OCI-LY7 (cell line): Measurements from ENCODE around the gene FAM234B. TPM values are rescaled to one million over a fixed set of nuclear protein-coding genes. Genes with fewer than 3 reads are reported as not detected.
A peak's percentile ranks its signal among the peaks of the same experiment; 100 is the strongest.
"Not testable (repeated sequence)": the region's sequence is repeated elsewhere in the genome, so short reads cannot be mapped to it uniquely, and the experiment has no call there.

Experiments
- BruUV-seq: library from RNA; stranded (reverse); fragments of 400-500 nt; replicated peaks from 2 replicates; lab custom pipeline; 2021; lab: Mats Ljungman, UMichigan
- CTCF ChIA-PET: fragments of 300-600 bp; sonication (Branson Sonifier 250); formaldehyde crosslinking; loops from one replicate; lab custom pipeline; 2022; ENCODE audit warnings: antibody characterized with exemption; ENCODE audit not compliant: unreplicated experiment; lab: Charles Lee
- POLR2A ChIA-PET: fragments of 300-600 bp; sonication (Branson Sonifier 250); formaldehyde crosslinking; loops from one replicate; lab custom pipeline; 2022; ENCODE audit warnings: antibody characterized with exemption; lab: Charles Lee
- DNase-seq: peaks from one replicate; pipeline ENCODE4 v3.0.0-alpha.2; 2015; ENCODE audit warnings: low spot score
- H2AFZ ChIP-seq: fragments of 200-600 bp; sonication (generic), shearing (Covaris generic); 2 replicates; pipeline ENCODE4 v1.6.1; 2014; ENCODE audit warnings: mild to moderate bottlenecking, antibody characterized with exemption, low read length, moderate library complexity
- H3K27ac ChIP-seq: fragments of 200-600 bp; sonication (generic); 2 replicates; pipeline ENCODE4 v1.5.1; 2014; ENCODE audit warnings: mixed run types, low read depth, mild to moderate bottlenecking, moderate library complexity, low read length, inconsistent platforms; ENCODE audit not compliant: poor library complexity, severe bottlenecking
- H3K36me3 ChIP-seq: fragments of 200-600 bp; sonication (generic); 2 replicates; pipeline ENCODE4 v1.6.1; 2014; ENCODE audit warnings: mild to moderate bottlenecking, antibody characterized with exemption, low read length, moderate library complexity, mixed read lengths; ENCODE audit not compliant: insufficient read depth
- H3K4me1 ChIP-seq: fragments of 200-600 bp; sonication (generic); 2 replicates; pipeline ENCODE4 v1.5.1; 2014; ENCODE audit warnings: mild to moderate bottlenecking, low read length; ENCODE audit not compliant: insufficient read depth, poor library complexity, severe bottlenecking
- H3K4me2 ChIP-seq: fragments of 200-600 bp; sonication (generic); 2 replicates; pipeline ENCODE4 v1.6.1; 2014; ENCODE audit warnings: mild to moderate bottlenecking, low read length
- H3K4me3 ChIP-seq: fragments of 200-600 bp; sonication (generic); 2 replicates; pipeline ENCODE4 v1.5.1; 2014; ENCODE audit warnings: mild to moderate bottlenecking, low read depth, low read length; ENCODE audit not compliant: poor library complexity, severe bottlenecking
- H3K79me2 ChIP-seq: fragments of 200-600 bp; sonication (generic); 2 replicates; pipeline ENCODE4 v1.6.1; 2016; ENCODE audit warnings: low read depth, mild to moderate bottlenecking, low read length, moderate library complexity, mixed read lengths; ENCODE audit not compliant: insufficient read depth
- H3K9me2 ChIP-seq: fragments of 200-600 bp; sonication (generic); 2 replicates; pipeline ENCODE4 v1.6.1; 2016; ENCODE audit warnings: mild to moderate bottlenecking, low read length, mixed read lengths; ENCODE audit not compliant: insufficient read depth
- H3K9me3 ChIP-seq: fragments of 200-600 bp; sonication (generic); 2 replicates; pipeline ENCODE4 v1.6.1; 2014; ENCODE audit warnings: mild to moderate bottlenecking, mixed run types, low read length, mixed read lengths
- H4K20me1 ChIP-seq: fragments of 200-600 bp; sonication (generic); 2 replicates; pipeline ENCODE4 v1.6.1; 2014; ENCODE audit warnings: mild to moderate bottlenecking, antibody characterized with exemption, low read length, moderate library complexity, mixed read lengths; ENCODE audit not compliant: insufficient read depth
- CTCF ChIP-seq: fragments of 200-600 bp; sonication (generic); conservative IDR thresholded peaks from 2 replicates; pipeline ENCODE4 v1.5.1; 2014; ENCODE audit warnings: mild to moderate bottlenecking, antibody characterized with exemption, low read length, moderate library complexity, mixed read lengths
- EZH2phosphoT487 ChIP-seq: fragments of 200-600 bp; sonication (generic); IDR thresholded peaks from 2 replicates; pipeline ENCODE4 v1.6.1; 2018; ENCODE audit warnings: low read depth, borderline replicate concordance, mild to moderate bottlenecking, mixed run types, antibody characterized with exemption, low read length, moderate library complexity, mixed read lengths
- intact Hi-C: fragments of 100-400 bp; cut with micrococcal nuclease; formaldehyde crosslinking; loops from one replicate; pipeline ENCODE4 v1.10.0; 2022; ENCODE audit not compliant: unreplicated experiment
- total RNA-seq, 2 experiments: library from RNA; depleted of rRNA in 1 of 2; stranded (reverse); fragments of >200 nt in 1 of 2; shearing (Covaris generic) in 1 of 2; gene quantifications; 2 replicates each; pipeline ENCODE4 v1.2.3, GENCODE V29; 2014 to 2022

FAM234B gene
- total RNA-seq, 2 experiments from 2014 or later, result 4.7 to 7.0 TPM

- Histone ChIP-seq H3K4me3 (no peak overlapping the region), H3K4me2 (no peak overlapping the region), H4K20me1 (no peaks in the 10 kb centered on the region), H3K27ac (no peak overlapping the region), H3K36me3 (no peaks in the 10 kb centered on the region), H3K4me1 (no peaks in the 10 kb centered on the region), H3K9me3 (peaks cover 9% of the 10 kb centered on the region; the same call in 1 of the 2 replicates), H2AFZ (no peak overlapping the region), H3K9me2 (no peaks in the 10 kb centered on the region), H3K79me2 (no peaks in the 10 kb centered on the region)
- TF ChIP-seq CTCF, result no peak
- TF ChIP-seq EZH2phosphoT487, result no peak
- ChIA-PET CTCF (no interaction called here), POLR2A (interaction anchor here (0.6 to 0.9 kb wide), 4 partner anchors 9 to 562 kb away, joined by 3 to 6 read pairs (median 4); no protein-coding TSS in a partner anchor)
- no TSS peak for BruUV-seq
- DNase-seq, result no peak
- intact Hi-C loops, result no loop called here
These were observed 8.2 kb downstream of the FAM234B start for GRCh38 chr12:13052421-13052820.

GRCh38 chr12:13053617-13054016 lies 9.4 kb downstream of the FAM234B start:
- BruUV-seq, H3K36me3 ChIP-seq, H3K27ac ChIP-seq, H3K4me3 ChIP-seq, H3K9me2 ChIP-seq, H3K4me1 ChIP-seq, H3K4me2 ChIP-seq, H2AFZ ChIP-seq, H4K20me1 ChIP-seq, H3K79me2 ChIP-seq, CTCF ChIA-PET, H3K9me3 ChIP-seq, intact Hi-C loops: not testable (repeated sequence)
- peak; percentile 7 for DNase-seq
- POLR2A ChIA-PET, result interaction anchor here (0.9 kb wide), 1 partner anchor 10 kb away, joined by 4 read pairs; no protein-coding TSS in a partner anchor

- no peaks in the 10 kb centered on the region for H3K36me3 ChIP-seq
- no peak overlapping the region for H3K4me3 ChIP-seq
- intact Hi-C loops, result no loop called here
- ChIA-PET POLR2A (no interaction called here), CTCF (no interaction called here)
- H3K4me2 ChIP-seq, result no peak overlapping the region
- no TSS peak for BruUV-seq
- TF ChIP-seq CTCF (no peak), EZH2phosphoT487 (no peak)
- no peaks in the 10 kb centered on the region for H3K9me3 ChIP-seq
- H2AFZ ChIP-seq, result no peak overlapping the region
- no peaks in the 10 kb centered on the region for H4K20me1 ChIP-seq
- H3K27ac ChIP-seq, result no peak overlapping the region
- H3K79me2 ChIP-seq, result no peaks in the 10 kb centered on the region
- no peaks in the 10 kb centered on the region for H3K9me2 ChIP-seq
- no peak for DNase-seq
- H3K4me1 ChIP-seq, result no peaks in the 10 kb centered on the region
These were observed 16.4 kb downstream of the FAM234B start for GRCh38 chr12:13060581-13060980.
